GM21515 (cell line): ENCODE results near the gene RPL4.
"Not testable (repeated sequence)": the region's sequence is repeated elsewhere in the genome, so short reads cannot be mapped to it uniquely, and the experiment has no call there.

ENCODE experiments used
- ATAC-seq: cut with Tn5 transposase; IDR thresholded peaks from one replicate; pipeline ENCODE4 v1.9.1; 2021; ENCODE audit not compliant: unreplicated experiment

RPL4 gene

DNA sequence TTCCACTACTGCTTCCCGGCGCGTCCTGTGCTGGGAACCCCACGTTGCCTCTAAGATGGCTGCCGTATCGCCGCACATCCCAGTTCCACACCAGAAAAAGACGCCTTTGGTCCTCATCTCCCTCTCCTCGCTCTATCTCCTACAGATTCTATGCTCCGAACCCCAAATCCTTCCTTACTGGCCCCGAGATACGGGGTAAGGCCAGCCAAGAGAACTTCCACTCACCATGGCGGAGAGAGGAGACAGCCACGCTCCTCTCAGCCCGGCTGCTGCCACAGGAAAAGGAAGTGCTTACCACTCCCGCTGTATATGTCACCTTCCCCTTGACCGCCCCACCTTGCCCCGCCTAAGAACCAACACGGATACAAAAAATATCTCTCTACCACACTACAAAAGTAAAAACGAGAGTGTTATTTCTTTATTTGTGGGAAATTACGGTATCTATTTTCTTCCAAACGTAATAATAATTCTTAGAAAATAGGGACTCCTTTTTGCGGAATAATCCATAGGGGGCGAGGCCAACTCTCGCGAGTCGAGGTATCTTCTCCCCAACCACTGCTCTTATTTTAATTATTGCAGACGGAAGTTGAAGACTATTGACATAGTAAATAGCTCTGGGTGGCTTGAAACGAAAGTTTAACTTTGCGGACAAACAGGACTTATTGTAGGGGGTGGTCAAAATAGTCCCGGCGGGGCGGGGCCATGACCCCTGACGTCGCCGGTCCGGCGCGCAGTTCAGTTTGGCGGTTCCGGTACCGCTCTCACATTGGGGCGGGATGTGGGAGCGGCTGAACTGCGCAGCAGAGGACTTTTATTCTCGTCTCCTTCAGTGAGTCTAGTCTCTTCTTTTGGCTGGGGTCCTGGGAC lies at the start of gene RPL4, which contains the start of gene ZWILCH:
Gene RPL4 (minus strand): TSS at position 293 of the 867 bp plus-strand sequence. CDS start 65 bp downstream, at position 228.
Gene ZWILCH (plus strand): TSS at position 764 of the 867 bp plus-strand sequence. CDS start 13 bp downstream, at position 777.
- ATAC-seq, result peak; percentile 78

DNA sequence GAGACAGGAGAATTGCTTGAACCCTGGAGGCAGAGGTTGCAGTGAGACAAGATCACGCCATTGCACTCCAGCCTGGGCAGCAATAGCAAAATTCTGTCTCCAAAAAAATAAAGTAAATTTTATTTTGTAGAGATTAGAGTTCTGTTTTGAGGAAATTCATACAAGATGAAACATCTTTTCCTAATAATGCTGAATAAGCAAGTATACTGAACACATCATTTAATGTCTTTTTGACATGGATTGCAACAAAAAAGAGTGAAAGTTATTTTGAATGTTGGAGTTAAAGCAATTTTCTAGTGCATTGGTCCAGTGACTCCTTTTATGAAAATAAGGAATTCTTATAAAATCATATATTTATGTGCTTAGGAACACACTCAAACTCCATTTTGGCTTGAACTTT lies 40.6 kb upstream of the RPL4 start:
- no peak for ATAC-seq

DNA sequence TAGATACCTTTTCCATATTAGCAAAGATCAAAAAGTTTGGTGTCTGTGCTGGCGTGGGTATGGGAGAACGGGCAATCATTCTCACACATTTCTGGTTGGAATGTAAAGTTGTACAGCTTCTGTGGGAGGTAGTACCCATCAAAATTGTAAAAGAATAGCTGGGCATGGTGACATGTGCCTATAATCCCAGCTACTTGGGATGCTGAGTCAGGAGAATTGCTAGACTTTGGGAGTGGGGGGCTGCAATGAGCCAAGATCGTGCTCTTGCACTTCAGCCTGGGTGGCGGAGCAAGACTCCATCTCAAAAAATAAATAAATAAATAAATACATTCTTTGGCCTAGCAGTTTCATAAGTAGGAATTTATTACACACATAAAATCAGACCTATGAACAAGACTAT lies 38.2 kb upstream of the RPL4 start:
- no peak for ATAC-seq

DNA sequence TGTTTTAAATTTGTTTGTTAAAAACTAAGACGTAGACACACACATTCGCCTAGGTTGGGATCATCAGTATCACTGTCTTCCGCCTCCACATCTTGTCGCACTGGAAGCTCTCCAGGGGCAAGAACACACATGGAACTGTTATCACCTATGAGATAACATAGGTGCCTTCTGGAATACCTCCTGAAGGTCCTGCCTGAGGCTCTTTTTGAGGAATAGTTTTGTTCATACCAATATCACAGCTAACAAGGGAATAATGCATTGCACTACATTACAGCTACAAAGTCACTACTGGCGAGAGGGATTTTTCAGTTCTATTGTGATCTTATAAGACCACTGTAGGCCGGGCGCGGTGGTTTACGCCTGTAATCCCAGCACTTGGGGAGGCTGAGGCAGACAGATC lies 30.4 kb upstream of the RPL4 start:
- no peak for ATAC-seq

DNA sequence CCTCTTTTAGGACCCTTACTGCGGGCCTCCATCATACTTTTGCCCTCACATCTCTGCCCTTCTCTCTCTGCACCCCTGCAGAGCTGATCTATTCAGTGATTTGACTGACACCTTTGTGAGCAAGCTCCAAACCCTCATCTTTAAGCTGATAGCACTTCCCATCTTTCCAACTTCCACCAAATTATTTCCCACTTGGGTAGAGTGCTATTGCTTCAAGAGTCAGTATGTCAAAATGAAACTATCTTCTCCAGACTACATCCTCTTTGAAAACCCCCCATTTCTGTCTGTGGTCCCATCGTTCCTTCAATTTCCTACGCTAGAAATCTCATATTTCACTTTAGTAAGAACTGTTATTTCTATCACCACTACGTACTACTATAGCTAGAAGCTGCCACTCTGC lies 20.2 kb upstream of the RPL4 start:
- ATAC-seq, result no peak

DNA sequence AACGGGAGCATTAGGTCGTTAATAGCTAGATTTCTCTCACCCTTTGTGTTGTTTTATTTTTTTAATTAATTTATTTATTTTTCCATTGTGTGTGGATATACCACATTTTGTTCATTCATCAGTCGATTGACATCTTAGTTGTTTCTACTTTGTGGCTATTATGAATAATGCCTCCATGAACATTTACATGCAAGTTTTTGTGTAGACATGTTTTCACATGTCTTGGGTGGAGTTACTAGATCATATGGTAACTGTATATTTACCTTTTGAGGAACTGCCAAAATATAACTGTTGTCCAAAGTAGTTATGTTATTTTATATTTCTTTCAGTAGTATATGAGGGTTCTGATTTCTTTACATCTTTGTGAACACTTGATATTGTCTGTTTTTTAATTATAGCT lies 19.3 kb upstream of the RPL4 start:
- ATAC-seq, result no peak

DNA sequence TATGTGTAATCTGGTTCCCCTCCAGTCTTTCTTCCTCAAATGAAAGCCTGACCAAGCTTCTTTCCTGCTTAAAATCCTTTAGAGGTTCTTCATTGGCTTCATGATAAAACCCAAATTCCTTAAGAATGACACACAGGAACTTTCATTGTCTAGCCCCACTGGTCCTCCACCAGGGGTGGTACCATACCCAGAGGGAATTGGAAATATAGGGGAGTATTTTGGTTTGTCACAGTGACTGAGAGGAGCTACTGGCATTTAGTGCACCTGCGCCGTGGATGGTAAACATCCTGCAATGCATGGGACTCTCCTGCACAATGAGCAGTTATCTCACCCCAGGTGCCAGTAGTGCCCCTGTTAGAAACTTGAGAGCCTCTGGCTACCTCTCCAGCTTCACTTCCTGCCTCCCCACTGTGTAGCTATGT lies 11.3 kb upstream of the RPL4 start:
- no peak for ATAC-seq

DNA sequence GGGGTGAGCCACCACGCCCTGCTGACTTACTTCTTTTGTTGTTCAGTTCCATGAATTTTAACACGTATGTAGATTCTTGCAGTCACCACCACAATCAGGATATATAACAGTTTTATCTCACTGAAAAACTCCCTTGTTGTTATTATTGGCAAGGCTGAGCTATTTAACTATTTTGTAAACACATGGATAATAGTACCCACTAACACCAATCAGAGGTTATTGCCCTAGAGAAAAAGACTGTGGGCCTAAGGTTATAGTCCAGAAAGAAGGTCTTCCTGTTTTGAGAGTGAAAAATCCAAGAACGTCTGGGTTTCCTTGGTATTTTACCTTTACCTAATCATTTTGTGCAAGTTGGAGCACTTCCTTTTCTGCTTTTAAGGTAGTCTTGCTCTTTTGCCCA lies 9.9 kb upstream of the RPL4 start:
- ATAC-seq, result no peak

DNA sequence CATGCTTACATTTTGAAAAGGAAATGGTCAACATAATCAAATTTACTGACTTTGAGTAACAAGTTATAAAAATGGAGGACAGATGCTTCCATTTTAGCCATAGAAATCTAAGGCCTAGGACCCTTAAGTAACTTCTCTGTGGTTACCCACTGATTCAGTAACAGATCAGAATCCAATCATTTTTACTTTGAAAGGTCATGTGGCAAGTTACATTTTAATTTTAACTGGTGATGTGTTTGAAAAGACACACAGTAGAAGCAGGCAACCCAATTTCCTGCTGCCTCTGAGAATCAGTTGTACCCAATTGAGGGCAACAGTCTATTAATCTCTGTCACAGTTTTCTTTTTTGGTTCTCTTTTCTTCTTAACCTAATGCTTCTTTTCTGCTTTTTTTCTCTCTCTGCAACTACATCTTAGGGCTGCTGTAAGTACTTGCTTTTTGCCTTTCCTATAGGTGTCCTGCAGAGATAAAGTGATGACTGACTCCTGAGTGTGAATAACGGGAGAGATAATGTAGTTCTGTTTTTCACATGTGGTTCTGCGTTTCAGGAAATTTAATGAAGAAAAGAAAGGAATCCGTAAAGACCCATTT lies 3.7 kb upstream of the RPL4 start:
- ATAC-seq, result no peak

DNA sequence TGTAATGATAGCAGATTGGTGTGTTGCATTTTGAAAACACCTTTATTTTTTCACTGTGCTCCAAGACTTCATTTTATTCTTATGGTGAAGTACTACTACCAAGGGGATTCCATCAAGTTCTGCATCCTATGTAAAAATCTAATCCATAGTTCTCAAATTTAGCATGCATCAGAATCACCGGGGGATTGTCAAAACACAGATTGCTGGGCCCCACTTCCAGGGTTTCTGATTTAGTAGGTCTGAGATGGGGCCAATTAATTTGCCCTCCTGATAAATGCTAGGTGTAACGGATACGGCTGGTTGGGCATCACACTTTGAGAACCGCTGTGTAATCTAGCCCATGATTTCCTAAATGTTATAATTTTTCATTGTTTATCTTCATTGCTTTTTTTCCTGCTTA lies 1.2 kb upstream of the RPL4 start:
- ATAC-seq, result no peak

DNA sequence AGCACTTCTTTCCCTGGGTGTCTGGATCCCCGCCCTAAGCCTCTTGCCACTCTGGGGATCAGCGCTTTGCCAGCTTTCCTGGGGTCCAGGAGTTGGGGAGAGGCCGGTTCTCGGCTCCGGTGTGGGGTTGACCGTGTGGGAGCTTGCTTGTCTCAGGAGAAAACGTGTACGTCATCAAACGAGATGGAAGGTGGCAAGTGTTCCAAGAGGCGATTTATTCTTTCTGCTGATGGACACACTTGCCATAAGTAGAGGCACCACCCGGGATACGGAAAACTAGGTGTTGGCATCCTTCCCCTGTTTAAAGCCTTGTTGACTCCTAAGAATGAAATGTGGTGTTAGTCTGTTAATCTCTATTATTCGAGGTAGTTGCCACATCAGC lies 766 bp upstream of the RPL4 start:
- ATAC-seq, result no peak

DNA sequence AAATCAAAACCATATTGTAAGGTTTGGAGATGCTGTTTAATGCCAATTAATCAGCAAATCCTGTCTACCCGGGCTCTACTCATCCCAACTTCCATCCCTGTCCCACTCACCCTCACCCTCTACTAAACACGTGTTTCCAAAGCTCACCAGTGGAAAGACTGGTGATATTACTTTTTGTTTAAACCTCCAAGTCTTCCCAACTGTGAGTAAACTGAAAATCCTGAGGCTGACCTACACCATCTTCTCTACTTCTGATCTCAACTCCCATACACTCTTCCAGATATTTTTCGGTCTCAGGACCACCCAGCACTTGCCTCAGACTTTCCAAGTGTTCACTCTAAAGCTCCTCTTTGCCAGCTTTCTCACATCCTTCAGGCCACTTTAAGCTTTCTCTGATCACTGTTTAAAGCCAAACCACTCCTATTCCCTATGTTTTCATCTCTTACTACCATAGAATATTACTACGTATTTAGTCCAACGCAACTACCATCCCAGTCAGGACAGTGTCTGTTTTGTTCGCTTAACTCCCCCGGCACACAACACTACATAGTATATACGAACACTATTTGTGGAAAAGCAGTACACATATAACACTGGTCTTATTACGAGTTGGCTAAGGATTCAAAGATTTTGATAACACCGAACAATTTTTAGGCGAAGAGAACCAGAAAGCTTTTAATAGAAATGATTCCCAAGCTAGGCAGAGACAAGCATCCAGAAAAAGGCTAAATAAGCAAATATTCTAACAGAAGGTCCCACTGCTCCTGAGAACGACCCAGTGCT lies 684 bp downstream of the RPL4 start:
- ATAC-seq, result no peak

DNA sequence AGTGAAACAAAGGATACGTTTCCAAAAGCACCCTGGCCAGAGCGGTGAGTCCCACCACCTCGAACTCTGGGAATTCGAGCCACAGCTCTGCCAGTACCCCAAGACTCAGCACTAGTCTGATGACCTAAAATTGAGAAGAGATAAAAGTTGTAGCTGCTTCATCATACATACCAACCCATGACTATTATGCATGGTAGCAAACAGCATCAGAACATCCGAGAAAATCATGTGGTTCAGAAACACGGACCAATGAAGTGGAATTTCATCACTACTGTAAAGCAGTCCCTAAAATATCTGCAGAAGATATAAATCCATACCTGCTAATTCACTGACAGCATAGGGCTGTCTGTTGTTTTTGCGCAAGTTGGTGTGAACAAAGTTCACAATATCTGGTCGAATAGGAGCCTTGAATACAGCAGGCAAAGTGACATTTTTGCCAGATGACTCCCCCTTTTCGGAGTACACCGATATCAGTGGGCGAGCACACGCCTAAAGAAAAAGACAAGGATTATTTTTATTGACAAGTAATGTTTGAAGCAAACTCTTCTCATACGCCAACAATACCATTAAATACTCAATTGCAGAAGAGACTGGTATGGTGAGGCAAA lies 1.5 kb downstream of the RPL4 start:
- ATAC-seq, result not testable (repeated sequence)

DNA sequence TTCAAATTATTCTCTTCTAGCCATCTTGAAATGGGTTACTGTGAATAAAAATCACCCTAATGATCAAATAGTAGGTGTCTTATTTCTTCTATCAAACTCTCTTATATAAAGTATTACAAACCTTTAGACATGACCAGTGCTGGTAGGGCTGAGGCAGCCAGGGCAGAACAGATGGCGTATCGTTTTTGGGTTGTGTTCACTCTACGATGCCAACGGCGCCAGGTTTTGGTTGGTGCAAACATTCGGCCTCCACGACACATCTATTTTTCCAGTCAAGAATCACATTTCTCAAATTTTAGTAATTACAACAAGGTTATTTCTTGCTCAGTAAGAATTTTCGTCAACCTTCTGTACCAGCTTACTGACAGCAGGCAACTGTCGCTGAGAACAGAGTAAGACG lies 2.2 kb downstream of the RPL4 start:
- no peak for ATAC-seq

DNA sequence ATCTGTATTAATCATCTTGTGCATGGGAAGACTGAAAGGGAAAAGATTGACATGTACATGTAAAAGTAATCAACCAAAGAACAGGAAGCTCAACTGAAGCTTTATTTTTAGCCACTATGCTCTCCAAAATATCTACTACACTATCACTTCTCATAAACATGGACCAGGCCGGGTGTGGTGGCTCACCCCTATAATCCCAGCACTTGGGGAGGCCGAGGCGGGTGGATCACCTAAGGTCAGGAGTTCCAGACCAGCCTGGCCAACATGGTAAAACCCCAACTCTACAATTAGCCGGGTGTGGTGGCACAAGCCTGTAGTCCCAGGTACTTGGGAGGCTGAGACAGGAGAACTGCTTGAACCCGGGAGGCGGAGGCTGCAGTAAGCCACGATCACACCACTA lies 4.3 kb downstream of the RPL4 start:
- not testable (repeated sequence) for ATAC-seq

DNA sequence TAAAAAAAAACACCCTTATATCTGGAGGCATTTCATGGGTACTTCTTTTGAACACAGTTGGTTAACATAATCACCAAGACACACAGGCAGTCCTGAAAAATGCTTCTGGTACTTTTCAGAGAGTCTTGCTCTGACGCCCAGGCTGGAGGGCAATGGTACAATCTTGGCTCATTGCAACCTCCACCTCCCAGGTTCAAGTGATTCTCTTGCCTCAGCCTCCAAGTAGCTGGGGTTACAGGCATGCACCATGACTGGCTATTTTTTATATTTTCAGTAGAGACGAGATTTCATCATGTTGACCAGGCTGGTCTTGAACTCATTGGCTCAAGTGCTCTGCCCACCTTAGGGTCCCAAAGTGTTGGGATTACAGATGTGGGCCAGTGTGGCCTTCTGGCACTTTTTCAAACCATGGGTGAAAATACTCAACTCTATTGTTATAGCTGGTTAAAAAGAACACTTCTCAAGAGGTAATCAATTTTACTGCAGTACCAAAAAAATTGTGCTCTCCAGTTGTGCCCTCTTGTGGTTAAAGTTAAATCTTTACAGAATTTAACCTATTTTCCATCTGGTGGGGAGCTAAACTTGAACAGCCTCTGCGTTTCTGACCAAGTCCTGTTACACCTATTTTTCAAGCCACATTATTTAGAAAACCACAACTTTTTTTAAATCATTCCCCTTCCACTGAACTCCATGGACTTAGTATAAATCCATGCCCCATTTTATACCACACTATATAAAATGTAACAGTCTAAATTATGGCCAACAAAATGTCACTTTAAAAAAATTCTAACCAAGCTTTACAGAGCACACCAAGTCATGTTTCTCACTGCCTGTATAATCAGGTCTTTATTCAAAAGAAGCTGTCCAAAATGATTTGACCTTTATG lies 5.9 kb downstream of the RPL4 start:
- ATAC-seq, result no peak

DNA sequence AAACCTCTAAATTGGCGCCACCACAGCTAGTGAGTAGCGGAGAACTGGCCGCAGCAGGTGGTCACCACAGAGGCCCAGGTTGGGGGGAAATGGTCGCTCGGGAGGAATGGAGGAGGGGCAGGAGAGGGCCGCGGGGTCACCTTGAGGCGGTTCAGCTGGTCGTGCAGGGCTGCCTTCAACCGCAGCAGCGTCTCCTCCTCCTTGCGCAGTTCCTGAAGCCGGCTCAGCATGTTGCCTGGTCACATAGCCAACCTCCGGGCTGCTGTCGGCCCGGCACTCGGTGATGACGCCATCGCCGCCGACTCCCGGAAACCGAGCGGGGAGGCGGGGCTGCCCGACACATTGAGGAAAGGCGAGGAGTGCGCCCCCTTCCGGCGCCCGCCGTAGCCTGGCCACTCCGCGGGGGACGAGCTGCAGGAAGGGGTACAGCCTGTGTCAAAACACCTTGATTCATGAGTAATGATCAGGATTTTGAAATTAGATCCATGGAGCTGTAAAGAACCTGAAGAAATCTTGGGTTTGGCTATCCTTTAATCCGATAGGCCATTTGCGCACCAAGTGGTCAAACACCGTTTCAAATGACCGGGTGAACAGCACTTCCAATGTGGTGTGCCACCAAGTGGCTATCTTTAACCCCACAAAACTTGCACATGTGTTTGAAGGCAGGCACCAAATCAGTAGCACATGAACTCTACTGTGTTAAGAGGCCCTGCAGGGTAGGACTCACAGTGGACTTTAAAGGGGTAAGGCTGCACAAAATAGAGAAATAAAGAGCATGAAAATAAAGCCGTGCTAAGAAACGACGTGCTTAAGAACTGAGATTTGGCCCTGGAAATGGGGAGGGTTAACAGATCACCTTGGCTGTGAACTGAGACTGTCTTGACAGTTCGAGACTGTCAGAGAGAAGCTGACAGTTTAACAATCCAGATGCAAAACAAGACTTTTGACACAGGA lies 6.9 kb downstream of the RPL4 start, which contains the start of gene SNAPC5:
Gene SNAPC5 (minus strand): TSS at position 261 of the 954 bp plus-strand sequence. CDS start 31 bp downstream, at position 230.
- ATAC-seq, result peak; percentile 78

DNA sequence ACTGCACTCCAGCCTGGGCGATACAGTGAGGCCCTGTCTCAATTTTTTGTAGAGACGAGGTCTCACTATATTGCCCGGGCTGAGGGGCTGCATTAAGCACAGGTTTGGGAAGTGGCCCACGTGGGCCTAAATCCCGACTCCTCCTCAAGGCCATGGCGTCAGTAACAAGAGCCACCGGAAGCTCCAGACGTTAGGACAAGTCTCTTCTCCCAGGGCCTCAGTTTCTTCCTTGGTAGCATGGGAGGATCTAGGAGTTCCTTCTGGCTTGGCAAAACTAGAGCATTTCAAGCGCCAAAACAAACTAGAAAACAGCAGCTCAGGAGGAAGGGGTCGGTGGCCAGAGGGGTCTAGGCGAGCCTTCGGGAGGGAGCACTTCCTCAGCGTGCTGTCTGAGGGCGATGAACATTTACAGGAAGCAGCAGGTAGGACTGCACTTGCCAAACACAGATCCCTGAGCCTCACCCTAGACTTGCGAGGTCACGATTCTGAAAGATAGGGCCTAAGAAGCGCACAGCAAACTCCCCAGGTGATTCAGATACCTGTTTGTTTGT lies 7.6 kb downstream of the RPL4 start:
- ATAC-seq, result peak; percentile 10

DNA sequence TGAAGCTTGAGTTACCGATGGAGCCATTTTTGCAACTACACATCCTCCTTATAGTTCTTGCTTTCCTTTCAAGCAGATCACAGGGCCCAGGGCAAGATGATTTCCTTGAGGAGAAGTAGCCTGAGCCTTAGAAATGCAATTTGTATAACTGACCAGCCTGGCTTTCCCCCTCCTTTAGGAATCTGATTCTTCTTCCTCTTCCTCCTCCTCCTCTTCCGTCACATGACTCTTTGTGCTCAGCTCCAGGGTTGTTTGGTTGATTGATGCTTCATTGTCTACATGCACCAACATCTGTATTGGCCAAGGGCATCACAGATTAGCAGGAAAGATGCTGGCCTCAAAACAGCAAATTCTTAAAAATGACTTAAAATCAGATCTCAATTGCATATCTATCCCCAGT lies 10.4 kb downstream of the RPL4 start:
- no peak for ATAC-seq
